Thyroid gland (tissue), 4 donors: Measurements from ENCODE around the gene ATP4B. TPM values are rescaled to one million over a fixed set of nuclear protein-coding genes. Genes with fewer than 3 reads are reported as not detected.

Experiments used
- DNase-seq, 2 donors: peaks; one replicate each; pipeline ENCODE4 v3.0.0-alpha.2; 2019
- H3K27ac ChIP-seq, 3 donors: fragments of 200-600 bp; sonication (generic); 1 replicate in 2 of 3; 2 replicates in 1 of 3; pipeline ENCODE4 v1.5.1; 2016 to 2019; ENCODE audit warnings: mild to moderate bottlenecking in 1 of 3, moderate library complexity in 1 of 3
- H3K27me3 ChIP-seq: fragments of 200-600 bp; sonication (generic); one replicate; pipeline ENCODE4 v1.5.1; 2019
- H3K36me3 ChIP-seq, 2 donors: fragments of 200-600 bp; sonication (generic); one replicate each; pipeline ENCODE4 v1.5.1; 2016 to 2019
- H3K4me1 ChIP-seq, 2 donors: fragments of 200-600 bp; sonication (generic); one replicate each; pipeline ENCODE4 v1.5.1; 2017 to 2019
- H3K4me3 ChIP-seq, 3 donors: fragments of 200-600 bp; sonication (generic); replicated peaks in 1 of 3; 1 replicate in 2 of 3; 2 replicates in 1 of 3; pipeline ENCODE4 v1.5.1; 2016; ENCODE audit warnings: mild to moderate bottlenecking in 1 of 3
- H3K9me3 ChIP-seq: fragments of 200-600 bp; sonication (generic); one replicate; pipeline ENCODE4 v1.5.1; 2017
- CTCF ChIP-seq, 6 experiments: fragments of 200-600 bp in 3 of 6; fragments of 450-650 bp in 3 of 6; sonication (generic) in 3 of 6; IDR thresholded peaks; one replicate each; pipeline ENCODE4 v1.5.1; 2016 to 2019; ENCODE audit warnings: antibody characterized with exemption in 6 of 6, mild to moderate bottlenecking in 2 of 6, inconsistent platforms in 1 of 6, moderate library complexity in 1 of 6
- POLR2A ChIP-seq, 2 donors: fragments of 450-650 bp; IDR thresholded peaks; one replicate each; pipeline ENCODE4 v1.6.1; 2017; ENCODE audit warnings: antibody characterized with exemption in 2 of 2, mild to moderate bottlenecking in 2 of 2, moderate library complexity in 1 of 2
- WGBS, 2 donors: methylation state at CpG; one replicate each; pipeline ENCODE4 v1.1.5; 2017; 5-methylcytosine and 5-hydroxymethylcytosine counted together
- intact Hi-C: fragments of 100-400 bp; cut with DNase I; formaldehyde crosslinking; loops from one replicate; pipeline ENCODE4 v1.15.1; 2023
- total RNA-seq, 4 donors: library from RNA; depleted of rRNA; stranded (reverse); fragments of >200 nt; gene quantifications; one replicate each; pipeline ENCODE4 v1.2.3, GENCODE V29; 2016

ATP4B gene
- total RNA-seq, 4 donors from 2014 or later, result not detected

GRCh38 chr13:113646921-113647340 lies 11.1 kb downstream of the ATP4B start:
- no peaks in the 10 kb centered on the region for H3K27me3 ChIP-seq
- DNase-seq, result peak; percentile 29
- H3K9me3 ChIP-seq, result no peaks in the 10 kb centered on the region
- peak overlapping the region; percentile 78 to 94 (median 89) for H3K27ac ChIP-seq
- H3K4me1 ChIP-seq, result peaks cover 64 to 84% of the 10 kb centered on the region in 2 donors
- no peaks in the 10 kb centered on the region for H3K36me3 ChIP-seq
- intact Hi-C loops, result no loop called here
- 76 to 78% methylated on average over 10 of the region's 10 CpGs for WGBS, 2 donors
- no peak overlapping the region for H3K4me3 ChIP-seq
- TF ChIP-seq CTCF (IDR thresholded peaks at IDR 0.05) (no peak), POLR2A (IDR thresholded peaks at IDR 0.05) (no peak)

- Histone ChIP-seq H3K4me3 (no peak overlapping the region), H3K27ac (peak overlapping the region; percentile 78 to 94 (median 89)), H3K36me3 (no peaks in the 10 kb centered on the region), H3K27me3 (no peaks in the 10 kb centered on the region), H3K9me3 (no peaks in the 10 kb centered on the region), H3K4me1 (peaks cover 64 to 82% of the 10 kb centered on the region in 2 donors)
- intact Hi-C loops, result no loop called here
- DNase-seq, result peak in 1 of 2 donors; percentile 40
- WGBS, 2 donors, result 41% methylated on average over 11 of the region's 11 CpGs
- TF ChIP-seq CTCF (IDR thresholded peaks at IDR 0.05), result no peak
- TF ChIP-seq POLR2A (IDR thresholded peaks at IDR 0.05), result no peak
These were observed 11.6 kb downstream of the ATP4B start for GRCh38 chr13:113646376-113646775.

GRCh38 chr13:113645329-113645728 lies 12.7 kb downstream of the ATP4B start:
- no peak for DNase-seq
- Histone ChIP-seq H3K36me3 (peaks cover 2 to 3% of the 10 kb centered on the region in 2 donors), H3K9me3 (no peaks in the 10 kb centered on the region), H3K4me3 (no peak overlapping the region), H3K27me3 (no peaks in the 10 kb centered on the region), H3K27ac (peak overlapping the region; percentile 72 to 94 (median 84)), H3K4me1 (peaks cover 54 to 71% of the 10 kb centered on the region in 2 donors)
- 64 to 83% methylated on average over 9 of the region's 9 CpGs for WGBS, 2 donors
- intact Hi-C loops, result no loop called here
- no peak for TF ChIP-seq CTCF (IDR thresholded peaks at IDR 0.05)
- no peak for TF ChIP-seq POLR2A (IDR thresholded peaks at IDR 0.05)

GRCh38 chr13:113644800-113645199 lies 13.2 kb downstream of the ATP4B start:
- H3K4me3 ChIP-seq, result no peak overlapping the region
- H3K27me3 ChIP-seq, result no peaks in the 10 kb centered on the region
- H3K36me3 ChIP-seq, result peaks cover 4 to 6% of the 10 kb centered on the region in 2 donors
- DNase-seq, result no peak
- intact Hi-C loops, result no loop called here
- 93 to 95% methylated on average over 1 of the region's 1 CpG for WGBS, 2 donors
- H3K27ac ChIP-seq, result peak overlapping the region; percentile 72 to 94 (median 84)
- TF ChIP-seq POLR2A (IDR thresholded peaks at IDR 0.05) (no peak), CTCF (IDR thresholded peaks at IDR 0.05) (no peak)
- H3K9me3 ChIP-seq, result no peaks in the 10 kb centered on the region
- H3K4me1 ChIP-seq, result peaks cover 54 to 70% of the 10 kb centered on the region in 2 donors

- H3K27me3 ChIP-seq, result no peaks in the 10 kb centered on the region
- peak in 1 of 2 donors; percentile 16 for TF ChIP-seq POLR2A (IDR thresholded peaks at IDR 0.05)
- TF ChIP-seq CTCF (IDR thresholded peaks at IDR 0.05), result no peak
- WGBS, 2 donors, result 44 to 48% methylated on average over 5 of the region's 5 CpGs
- H3K27ac ChIP-seq, result peak overlapping the region; percentile 72 to 94 (median 84)
- peak; percentile 45 to 46 for DNase-seq
- H3K4me3 ChIP-seq, result no peak overlapping the region
- peaks cover 45 to 58% of the 10 kb centered on the region in 2 donors for H3K4me1 ChIP-seq
- no peaks in the 10 kb centered on the region for H3K9me3 ChIP-seq
- intact Hi-C loops, result no loop called here
- peaks cover 4 to 6% of the 10 kb centered on the region in 2 donors for H3K36me3 ChIP-seq
These were observed 14.4 kb downstream of the ATP4B start for GRCh38 chr13:113643593-113643992.
